GM19395 (cell line): Measurements from ENCODE around the gene TMEM185B.
A peak's percentile ranks its signal among the peaks of the same experiment; 100 is the strongest.
"Not testable (repeated sequence)": the region's sequence is repeated elsewhere in the genome, so short reads cannot be mapped to it uniquely, and the experiment has no call there.

Experiments
- ATAC-seq: cut with Tn5 transposase; IDR thresholded peaks from one replicate; pipeline ENCODE4 v1.9.1; 2021; ENCODE audit warnings: mild to moderate bottlenecking, moderate library complexity; ENCODE audit not compliant: unreplicated experiment

TMEM185B gene

GRCh38 chr2:120223034-120223912 is at the start of gene TMEM185B:
TMEM185B (minus strand) TSS chr2:120223400; CDS start chr2:120222976, 424 bp downstream.
- peak; percentile 89 for ATAC-seq

- no peak for ATAC-seq
Measured at GRCh38 chr2:120271711-120272379, 48.6 kb upstream of the TMEM185B start.

GRCh38 chr2:120269816-120270215 is 46.6 kb upstream of the TMEM185B start:
- ATAC-seq, result no peak

GRCh38 chr2:120269076-120269744 is 46.0 kb upstream of the TMEM185B start:
- no peak for ATAC-seq

- ATAC-seq, result no peak
Measured at GRCh38 chr2:120267348-120267747, 44.1 kb upstream of the TMEM185B start.

- peak; percentile 47 for ATAC-seq
Measured at GRCh38 chr2:120265006-120265405, 41.8 kb upstream of the TMEM185B start.

- ATAC-seq, result no peak
Measured at GRCh38 chr2:120262761-120263428, 39.7 kb upstream of the TMEM185B start.

GRCh38 chr2:120262150-120262549 is 39.0 kb upstream of the TMEM185B start:
- no peak for ATAC-seq

GRCh38 chr2:120261387-120262006 is 38.3 kb upstream of the TMEM185B start:
- peak; percentile 75 for ATAC-seq

GRCh38 chr2:120260736-120261135 is 37.5 kb upstream of the TMEM185B start:
- ATAC-seq, result no peak

GRCh38 chr2:120259939-120260338 is 36.7 kb upstream of the TMEM185B start:
- ATAC-seq, result not testable (repeated sequence)

GRCh38 chr2:120258196-120258595 is 35.0 kb upstream of the TMEM185B start:
- no peak for ATAC-seq

GRCh38 chr2:120257522-120257921 is 34.3 kb upstream of the TMEM185B start:
- no peak for ATAC-seq

GRCh38 chr2:120256651-120257000 is 33.4 kb upstream of the TMEM185B start:
- ATAC-seq, result no peak

GRCh38 chr2:120255986-120256650 is 32.9 kb upstream of the TMEM185B start:
- ATAC-seq, result no peak

- ATAC-seq, result no peak
Measured at GRCh38 chr2:120255071-120255470, 31.9 kb upstream of the TMEM185B start.

GRCh38 chr2:120254178-120254577 is 31.0 kb upstream of the TMEM185B start:
- ATAC-seq, result no peak

GRCh38 chr2:120253021-120253882 is 30.1 kb upstream of the TMEM185B start:
- peak; percentile 30 for ATAC-seq
